Kidney epithelial cell (primary cell): ENCODE data around the gene DDX25. TPM values are rescaled to one million over a fixed set of nuclear protein-coding genes. Genes with fewer than 3 reads are reported as not detected.
"Not testable (repeated sequence)": the region's sequence is repeated elsewhere in the genome, so short reads cannot be mapped to it uniquely, and the experiment has no call there.

Experiments
- DNase-seq: peaks from one replicate; pipeline ENCODE4 v3.0.0-alpha.2; 2010; ENCODE audit warnings: low read depth
- H3K27me3 ChIP-seq: 2 replicates; pipeline ENCODE4 v1.6.0; 2011; ENCODE audit warnings: low read length; ENCODE audit not compliant: control insufficient read depth, insufficient read depth
- H3K36me3 ChIP-seq: 2 replicates; pipeline ENCODE4 v1.5.1; 2011; ENCODE audit warnings: low read length; ENCODE audit not compliant: control insufficient read depth, insufficient read depth
- H3K4me3 ChIP-seq: 2 replicates; pipeline ENCODE4 v1.5.1; 2011; ENCODE audit warnings: low read depth, mild to moderate bottlenecking, control low read depth, low read length
- CTCF ChIP-seq: IDR thresholded peaks from 2 replicates; pipeline ENCODE4 v1.5.1; 2011; ENCODE audit warnings: mild to moderate bottlenecking, moderate library complexity, low read length, control low read depth, inconsistent platforms; ENCODE audit not compliant: insufficient read depth, poor library complexity, severe bottlenecking
- total RNA-seq: library from RNA; depleted of rRNA; stranded (reverse); fragments of >200 nt; gene quantifications from 2 replicates; pipeline ENCODE4 v1.2.3, GENCODE V29; 2015

The DDX25 gene
- total RNA-seq = 1.2 and 1.5 TPM in 2 replicates

GRCh38 chr11:125903711-125904659 is at the start of gene DDX25:
Gene DDX25, plus strand, starts transcription at chr11:125904508. Its CDS starts 10 bp downstream, at chr11:125904518.
- DNase-seq = no peak
- TF ChIP-seq CTCF = no peak
- peak within 1 kb of the TSS; percentile 36 for H3K4me3 ChIP-seq
- no peaks in the 10 kb centered on the region for H3K36me3 ChIP-seq
- H3K27me3 ChIP-seq = peaks cover 15% of the 10 kb centered on the region

GRCh38 chr11:125857670-125858069 is 46.6 kb upstream of the DDX25 start:
- not testable (repeated sequence) for DNase-seq, H3K4me3 ChIP-seq

GRCh38 chr11:125862786-125863185 is 41.5 kb upstream of the DDX25 start:
- not testable (repeated sequence) for H3K4me3 ChIP-seq, DNase-seq, H3K36me3 ChIP-seq, H3K27me3 ChIP-seq

More at GRCh38 chr11:125857670-125858069, 46.6 kb upstream of the DDX25 start:
- H3K27me3 ChIP-seq, H3K36me3 ChIP-seq: not testable (repeated sequence)

- not testable (repeated sequence) for H3K4me3 ChIP-seq, DNase-seq
Measured at GRCh38 chr11:125865354-125865753, 39.0 kb upstream of the DDX25 start.

GRCh38 chr11:125869521-125869920 is 34.8 kb upstream of the DDX25 start:
- no peaks in the 10 kb centered on the region for H3K36me3 ChIP-seq
- no peaks in the 10 kb centered on the region for H3K27me3 ChIP-seq
- no peak for DNase-seq
- TF ChIP-seq CTCF = no peak
- no peak overlapping the region for H3K4me3 ChIP-seq

More at GRCh38 chr11:125865354-125865753, 39.0 kb upstream of the DDX25 start:
- H3K27me3 ChIP-seq, H3K36me3 ChIP-seq: not testable (repeated sequence)

GRCh38 chr11:125871391-125872137 is 32.7 kb upstream of the DDX25 start:
- Histone ChIP-seq H3K27me3 (no peaks in the 10 kb centered on the region), H3K4me3 (no peak overlapping the region), H3K36me3 (no peaks in the 10 kb centered on the region)
- DNase-seq = no peak
- TF ChIP-seq CTCF = peak; percentile 23

GRCh38 chr11:125872138-125872491 is 32.2 kb upstream of the DDX25 start:
- TF ChIP-seq CTCF = no peak
- Histone ChIP-seq H3K4me3 (no peak overlapping the region), H3K27me3 (no peaks in the 10 kb centered on the region), H3K36me3 (no peaks in the 10 kb centered on the region)
- no peak for DNase-seq
